BLaER1 treated with 17β-estradiol and CSF1 and Interleukin-3, amounts not matched to agents 10 nM and 100 nM (cell line): ENCODE results near the gene INPP5F.
"Not testable (repeated sequence)": the region's sequence is repeated elsewhere in the genome, so short reads cannot be mapped to it uniquely, and the experiment has no call there.

Experiments
- H3K27ac ChIP-seq, 11 experiments: shearing (Covaris generic); formaldehyde crosslinking; 2 replicates each; pipeline ENCODE4 v1.8.1; 2022
- H3K27me3 ChIP-seq, 11 experiments: shearing (Covaris generic); formaldehyde crosslinking; 2 replicates each; pipeline ENCODE4 v1.8.1; 2022
- H3K36me3 ChIP-seq, 11 experiments: shearing (Covaris generic); formaldehyde crosslinking; 2 replicates each; pipeline ENCODE4 v1.8.1; 2022
- H3K4me1 ChIP-seq, 10 experiments: shearing (Covaris generic); formaldehyde crosslinking; 2 replicates each; pipeline ENCODE4 v1.8.1; 2022
- H3K4me2 ChIP-seq, 11 experiments: shearing (Covaris generic); formaldehyde crosslinking; 2 replicates each; pipeline ENCODE4 v1.8.1; 2022
- H3K4me3 ChIP-seq, 10 experiments: shearing (Covaris generic); formaldehyde crosslinking; 2 replicates each; pipeline ENCODE4 v1.8.1; 2022
- H3K9ac ChIP-seq, 11 experiments: shearing (Covaris generic); formaldehyde crosslinking; 2 replicates each; pipeline ENCODE4 v1.8.1; 2022
- H3K9me3 ChIP-seq, 11 experiments: shearing (Covaris generic); formaldehyde crosslinking; replicated peaks in 1 of 11; 2 replicates each; pipeline ENCODE4 v1.8.1; 2022
- H4K20me1 ChIP-seq, 11 experiments: shearing (Covaris generic); formaldehyde crosslinking; 2 replicates each; pipeline ENCODE4 v1.8.1; 2022
- Cebpa-rat ChIP-seq, 11 experiments: shearing (Covaris generic); IDR thresholded peaks; 2 replicates each; pipeline ENCODE4 v1.8.1; 2022

The INPP5F gene

DNA sequence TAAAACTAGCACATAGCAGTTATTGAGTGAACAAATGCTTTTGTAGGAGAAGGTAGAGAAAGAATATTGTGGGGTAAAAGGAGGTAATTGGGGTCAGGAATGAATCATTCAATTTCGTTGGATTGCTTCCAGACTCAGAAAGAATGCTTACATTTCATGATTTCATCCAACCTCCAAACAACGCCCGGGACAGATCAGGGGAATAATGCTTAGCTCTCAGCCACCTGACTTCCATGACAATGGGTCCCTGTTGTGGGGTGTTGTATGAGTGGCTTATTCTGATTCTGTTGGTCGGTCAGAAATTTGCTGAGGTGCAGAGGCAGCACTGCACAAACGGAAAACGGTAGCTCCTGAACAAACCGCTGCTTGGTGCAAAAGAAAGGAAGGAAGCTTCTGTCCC is 24.0 kb upstream of the INPP5F start:
- H4K20me1 ChIP-seq = no peaks in the 10 kb centered on the region
- peak overlapping the region; percentile 72 to 91 (median 77) for H3K4me2 ChIP-seq
- H3K27ac ChIP-seq = peak overlapping the region in 10 of 11 experiments; percentile 76 to 96 (median 88); a peak in 18 of 22 replicates
- peaks cover 70 to 81% (median 73%) of the 10 kb centered on the region in 10 experiments for H3K4me1 ChIP-seq
- peak overlapping the region in 1 of 11 experiments; percentile 16; a peak in 2 of 22 replicates for H3K9ac ChIP-seq
- H3K9me3 ChIP-seq = peaks cover 9 to 22% (median 11%) of the 10 kb centered on the region in 11 experiments
- H3K36me3 ChIP-seq = peaks cover 0 to 9% (median 0%) of the 10 kb centered on the region in 11 experiments; a peak in 2 of 22 replicates
- H3K4me3 ChIP-seq = no peak overlapping the region
- no peak for TF ChIP-seq Cebpa-rat (IDR thresholded peaks at IDR 0.05)
- H3K27me3 ChIP-seq = no peaks in the 10 kb centered on the region

- H3K4me3 ChIP-seq = no peak overlapping the region
- H3K4me1 ChIP-seq = peaks cover 74 to 88% (median 77%) of the 10 kb centered on the region in 10 experiments
- H3K27ac ChIP-seq = peak overlapping the region; percentile 76 to 96 (median 89); a peak in 21 of 22 replicates
- no peak for TF ChIP-seq Cebpa-rat (IDR thresholded peaks at IDR 0.05)
- peaks cover 16 to 24% (median 19%) of the 10 kb centered on the region in 11 experiments for H3K9me3 ChIP-seq
- H3K4me2 ChIP-seq = peak overlapping the region; percentile 72 to 91 (median 77)
- H3K27me3 ChIP-seq = no peaks in the 10 kb centered on the region
- no peaks in the 10 kb centered on the region for H4K20me1 ChIP-seq
- peaks cover 0 to 15% (median 2%) of the 10 kb centered on the region in 11 experiments; a peak in 3 of 22 replicates for H3K36me3 ChIP-seq
- peak overlapping the region in 3 of 11 experiments; percentile 78 to 82 (median 79); a peak in 2 of 22 replicates for H3K9ac ChIP-seq
These were observed 23.3 kb upstream of the INPP5F start for GRCh38 chr10:119702583-119702982.

DNA sequence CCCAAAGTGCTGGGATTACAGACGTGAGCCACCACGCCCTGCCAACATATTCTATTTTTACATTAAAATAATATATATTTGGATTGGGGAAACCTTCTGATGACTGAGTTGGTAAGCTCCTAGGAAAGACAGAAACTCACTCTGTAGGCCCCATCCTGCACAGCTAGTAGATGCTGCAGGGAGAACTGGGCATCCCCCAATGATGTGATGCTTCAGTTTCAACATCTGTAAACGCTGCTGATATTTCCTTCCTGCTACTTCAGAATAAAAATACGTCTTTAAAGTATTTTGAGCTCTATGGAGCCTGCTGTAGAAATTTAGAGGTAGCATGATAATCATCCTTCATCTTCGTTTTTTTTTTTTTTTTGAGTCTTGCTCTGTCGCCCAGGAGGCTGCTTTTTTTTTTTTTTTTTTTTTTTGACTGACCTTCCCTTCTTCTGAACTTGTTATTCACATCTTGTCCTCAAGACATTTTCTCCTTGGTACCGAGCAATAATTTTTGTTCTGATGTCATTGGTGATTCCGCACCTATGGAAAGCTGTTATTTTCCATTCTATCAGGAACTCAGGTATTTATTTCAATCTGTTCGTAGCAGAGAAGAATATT is 21.8 kb upstream of the INPP5F start:
- Histone ChIP-seq H3K36me3 (peaks cover 0 to 17% (median 2%) of the 10 kb centered on the region in 11 experiments; a peak in 3 of 22 replicates), H3K4me3 (peak overlapping the region; percentile 10 to 49 (median 38); a peak in 13 of 20 replicates), H3K9me3 (peaks cover 19 to 26% (median 22%) of the 10 kb centered on the region in 11 experiments), H3K27me3 (no peaks in the 10 kb centered on the region), H4K20me1 (no peaks in the 10 kb centered on the region), H3K4me2 (peak overlapping the region; percentile 72 to 91 (median 77)), H3K9ac (peak overlapping the region; percentile 55 to 83 (median 72)), H3K27ac (peak overlapping the region; percentile 76 to 96 (median 89)), H3K4me1 (peaks cover 82 to 99% (median 90%) of the 10 kb centered on the region in 10 experiments)
- peak in 1 of 11 experiments; percentile 27; a peak in 1 of 22 replicates for TF ChIP-seq Cebpa-rat (IDR thresholded peaks at IDR 0.05)

DNA sequence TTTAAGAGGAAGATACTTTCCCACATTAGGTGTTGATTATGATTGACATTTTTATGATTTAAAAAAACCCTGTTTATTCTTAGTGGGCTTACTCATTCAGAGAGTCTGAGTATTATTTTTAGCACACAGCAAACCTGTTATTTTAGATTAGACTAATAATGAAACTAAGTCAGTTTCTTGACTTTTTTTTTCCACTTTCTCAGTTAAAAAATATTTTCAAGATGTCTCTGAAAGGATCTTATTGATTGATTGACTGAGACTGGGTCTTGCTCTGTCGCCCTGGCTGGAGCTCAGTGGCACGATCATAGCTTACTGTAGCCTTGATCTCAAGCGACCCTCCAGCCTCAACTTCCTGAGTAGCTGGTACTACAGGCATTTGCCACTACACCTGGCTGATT is 20.4 kb upstream of the INPP5F start:
- no peaks in the 10 kb centered on the region for H4K20me1 ChIP-seq
- peak overlapping the region; percentile 55 to 83 (median 72); a peak in 20 of 22 replicates for H3K9ac ChIP-seq
- TF ChIP-seq Cebpa-rat (IDR thresholded peaks at IDR 0.05) = no peak
- peak overlapping the region; percentile 76 to 96 (median 89) for H3K27ac ChIP-seq
- H3K27me3 ChIP-seq = no peaks in the 10 kb centered on the region
- peaks cover 0 to 17% (median 2%) of the 10 kb centered on the region in 11 experiments; a peak in 6 of 22 replicates for H3K36me3 ChIP-seq
- H3K9me3 ChIP-seq = peaks cover 23 to 29% (median 27%) of the 10 kb centered on the region in 11 experiments
- peak overlapping the region; percentile 72 to 91 (median 77) for H3K4me2 ChIP-seq
- peaks cover 81 to 98% (median 92%) of the 10 kb centered on the region in 10 experiments for H3K4me1 ChIP-seq
- peak overlapping the region in 4 of 10 experiments; percentile 25 to 46 (median 44); a peak in 6 of 20 replicates for H3K4me3 ChIP-seq

- H4K20me1 ChIP-seq = no peaks in the 10 kb centered on the region
- TF ChIP-seq Cebpa-rat (IDR thresholded peaks at IDR 0.05) = no peak
- H3K27me3 ChIP-seq = no peaks in the 10 kb centered on the region
- peaks cover 68 to 86% (median 79%) of the 10 kb centered on the region in 10 experiments for H3K4me1 ChIP-seq
- H3K4me2 ChIP-seq = peak overlapping the region in 7 of 11 experiments; percentile 74 to 86 (median 75); a peak in 13 of 22 replicates
- H3K9ac ChIP-seq = peak overlapping the region in 1 of 11 experiments; percentile 82; a peak in 1 of 22 replicates
- H3K9me3 ChIP-seq = peaks cover 35 to 42% (median 40%) of the 10 kb centered on the region in 11 experiments
- peak overlapping the region in 8 of 10 experiments; percentile 11 to 46 (median 20); a peak in 8 of 20 replicates for H3K4me3 ChIP-seq
- peak overlapping the region in 10 of 11 experiments; percentile 76 to 96 (median 88); a peak in 19 of 22 replicates for H3K27ac ChIP-seq
- peaks cover 0 to 28% (median 11%) of the 10 kb centered on the region in 11 experiments; a peak in 10 of 22 replicates for H3K36me3 ChIP-seq
These were observed 19.1 kb upstream of the INPP5F start for GRCh38 chr10:119706521-119707278.

DNA sequence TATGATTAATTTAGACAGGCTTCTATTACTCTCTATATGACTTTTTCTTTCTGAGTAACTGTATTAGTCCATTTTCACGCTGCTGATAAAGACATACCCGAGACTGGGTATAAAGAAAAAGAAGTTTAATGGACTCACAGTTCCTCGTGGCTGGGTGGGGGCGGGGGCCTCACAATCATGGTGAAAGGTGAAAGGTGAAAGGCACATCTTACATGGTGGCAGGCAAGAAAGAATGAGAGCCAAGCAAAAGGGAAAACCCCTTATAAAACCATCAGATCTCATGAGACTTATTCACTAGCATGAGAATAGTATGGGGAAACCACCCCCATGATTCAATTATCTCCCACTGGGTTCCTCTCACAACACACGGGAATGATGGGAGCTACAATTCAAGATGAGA is 18.5 kb upstream of the INPP5F start:
- not testable (repeated sequence) for H3K27me3 ChIP-seq, H4K20me1 ChIP-seq, H3K9ac ChIP-seq
- Histone ChIP-seq H3K9me3 (peaks cover 38 to 48% (median 46%) of the 10 kb centered on the region in 11 experiments), H3K4me2 (peak overlapping the region in 6 of 11 experiments; percentile 61 to 87 (median 75); a peak in 7 of 22 replicates), H3K4me1 (peaks cover 62 to 80% (median 73%) of the 10 kb centered on the region in 10 experiments), H3K36me3 (peaks cover 0 to 28% (median 12%) of the 10 kb centered on the region in 11 experiments; a peak in 10 of 22 replicates), H3K27ac (peak overlapping the region in 10 of 11 experiments; percentile 60 to 92 (median 88); a peak in 16 of 22 replicates), H3K4me3 (peak overlapping the region in 4 of 10 experiments; percentile 10 to 46 (median 18); a peak in 4 of 20 replicates)

GRCh38 chr10:119710935-119711334 is 14.9 kb upstream of the INPP5F start:
- not testable (repeated sequence) for H3K27ac ChIP-seq, H3K27me3 ChIP-seq, H3K9ac ChIP-seq, H4K20me1 ChIP-seq, H3K4me2 ChIP-seq
- H3K9me3 ChIP-seq = peaks cover 36 to 49% (median 47%) of the 10 kb centered on the region in 11 experiments
- peaks cover 34 to 74% (median 64%) of the 10 kb centered on the region in 10 experiments for H3K4me1 ChIP-seq
- peak overlapping the region in 4 of 10 experiments; percentile 5 to 23 (median 8); a peak in 4 of 20 replicates for H3K4me3 ChIP-seq
- H3K36me3 ChIP-seq = peaks cover 0 to 28% (median 12%) of the 10 kb centered on the region in 11 experiments; a peak in 10 of 22 replicates

DNA sequence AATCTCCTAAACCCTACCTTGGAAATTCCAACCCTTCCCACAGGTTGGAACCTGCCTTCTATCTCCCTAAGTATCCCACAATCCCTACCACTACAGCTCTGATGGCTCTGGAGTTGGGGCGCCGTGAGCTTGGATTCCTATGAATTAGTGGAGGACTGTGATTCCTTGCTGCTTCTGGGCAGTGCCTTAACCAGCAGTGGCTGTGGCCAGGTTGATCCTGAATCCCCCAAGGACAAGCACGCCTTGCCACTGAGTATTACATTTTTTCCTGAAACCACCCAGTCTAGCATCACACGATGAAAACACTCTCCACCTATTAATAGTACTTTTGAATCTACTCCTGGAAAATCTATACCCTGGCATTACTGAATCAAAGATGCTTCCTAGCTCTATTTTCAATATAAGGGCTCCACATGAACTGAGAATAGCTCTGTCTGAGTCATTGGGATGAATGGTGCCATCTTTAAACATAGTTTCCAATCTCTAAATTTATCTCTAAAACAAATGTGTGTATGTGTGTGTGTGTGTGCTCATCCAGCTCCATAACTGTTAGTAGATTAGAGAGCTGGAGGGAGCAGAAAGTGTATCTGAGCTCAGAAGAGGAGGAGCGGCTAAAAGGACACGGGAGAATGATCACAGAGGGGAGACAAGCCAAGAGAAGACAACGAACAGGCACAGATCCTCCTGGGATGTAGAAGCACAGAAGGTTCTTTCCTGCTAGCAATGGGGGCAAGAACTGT is 11.9 kb upstream of the INPP5F start:
- peak overlapping the region in 6 of 11 experiments; percentile 0 to 48 (median 30); a peak in 9 of 22 replicates for H3K27ac ChIP-seq
- peak overlapping the region in 10 of 11 experiments; percentile 16 to 75 (median 62); a peak in 20 of 22 replicates for H3K4me2 ChIP-seq
- H4K20me1 ChIP-seq = no peaks in the 10 kb centered on the region
- H3K27me3 ChIP-seq = no peaks in the 10 kb centered on the region
- 0 out of 22 replicates have a peak overlapping the region, but pooled peaks of 2 of the 11 experiments have one; percentile 5 to 28 for H3K9ac ChIP-seq
- H3K36me3 ChIP-seq = peaks cover 0 to 18% (median 8%) of the 10 kb centered on the region in 11 experiments; a peak in 9 of 22 replicates
- H3K4me1 ChIP-seq = peaks cover 31 to 58% (median 53%) of the 10 kb centered on the region in 10 experiments
- H3K9me3 ChIP-seq = peaks cover 13 to 28% (median 26%) of the 10 kb centered on the region in 11 experiments
- no peak for TF ChIP-seq Cebpa-rat (IDR thresholded peaks at IDR 0.05)
- H3K4me3 ChIP-seq = no peak overlapping the region
